DMS53 (cell line): ENCODE data around the gene CFAP65.
A peak's percentile ranks its signal among the peaks of the same experiment; 100 is the strongest.

ENCODE experiments used
- DNase-seq: peaks from one replicate; lab custom pipeline; 2025; lab: John Stamatoyannopoulos, UW

CFAP65 gene

DNA sequence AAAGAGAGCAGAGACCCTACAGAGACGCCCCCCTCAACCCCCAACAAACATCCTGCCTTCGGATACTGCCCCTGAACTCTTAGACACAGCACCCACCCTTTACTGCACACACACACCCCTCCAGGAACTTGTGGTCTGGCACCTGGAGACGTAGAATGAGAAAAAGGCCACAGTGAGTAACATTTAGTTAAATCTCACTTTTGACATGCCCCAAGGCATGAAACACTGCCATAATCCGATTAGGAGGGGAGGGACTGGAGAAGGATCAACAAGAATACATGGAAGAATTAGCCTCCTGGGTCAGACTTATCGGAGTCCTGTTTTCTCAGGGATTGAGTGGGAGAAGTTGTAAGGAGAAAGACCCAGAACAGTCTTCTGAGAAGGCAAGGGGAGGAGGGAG is 77.7 kb downstream of the CFAP65 start:
- no peak for DNase-seq

DNA sequence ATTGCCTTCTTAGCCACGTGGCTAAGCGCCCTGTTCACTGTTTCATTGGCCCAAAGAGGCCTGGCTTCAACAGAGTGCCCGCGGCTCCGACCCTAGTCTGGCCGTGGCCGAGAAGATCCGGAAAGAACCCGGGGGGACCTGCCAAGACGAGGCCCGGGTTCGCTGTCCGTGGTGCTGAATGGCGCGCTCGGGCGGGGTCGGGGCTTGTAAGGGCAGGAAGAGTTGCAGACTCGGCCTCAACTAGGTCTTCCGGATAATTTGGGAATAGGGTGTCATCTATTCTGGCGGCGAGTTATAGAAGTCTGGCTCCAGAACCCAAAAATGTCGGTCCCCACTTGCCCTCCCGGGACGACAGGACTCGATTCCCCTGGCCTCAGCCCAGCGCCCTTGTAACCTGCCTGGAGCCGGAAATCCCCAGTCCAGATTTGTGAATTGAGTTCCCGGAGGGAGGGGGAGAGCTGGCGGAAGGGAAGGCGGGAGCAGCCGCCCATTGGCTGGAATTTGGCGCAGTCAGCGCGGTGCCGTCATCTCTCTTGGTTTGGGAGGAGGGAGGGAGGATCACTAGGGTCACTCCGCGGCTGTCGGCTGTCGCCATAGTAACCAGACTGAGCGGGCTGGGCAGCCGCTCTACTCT is 78.3 kb downstream of the CFAP65 start:
- DNase-seq = peak; percentile 98

DNA sequence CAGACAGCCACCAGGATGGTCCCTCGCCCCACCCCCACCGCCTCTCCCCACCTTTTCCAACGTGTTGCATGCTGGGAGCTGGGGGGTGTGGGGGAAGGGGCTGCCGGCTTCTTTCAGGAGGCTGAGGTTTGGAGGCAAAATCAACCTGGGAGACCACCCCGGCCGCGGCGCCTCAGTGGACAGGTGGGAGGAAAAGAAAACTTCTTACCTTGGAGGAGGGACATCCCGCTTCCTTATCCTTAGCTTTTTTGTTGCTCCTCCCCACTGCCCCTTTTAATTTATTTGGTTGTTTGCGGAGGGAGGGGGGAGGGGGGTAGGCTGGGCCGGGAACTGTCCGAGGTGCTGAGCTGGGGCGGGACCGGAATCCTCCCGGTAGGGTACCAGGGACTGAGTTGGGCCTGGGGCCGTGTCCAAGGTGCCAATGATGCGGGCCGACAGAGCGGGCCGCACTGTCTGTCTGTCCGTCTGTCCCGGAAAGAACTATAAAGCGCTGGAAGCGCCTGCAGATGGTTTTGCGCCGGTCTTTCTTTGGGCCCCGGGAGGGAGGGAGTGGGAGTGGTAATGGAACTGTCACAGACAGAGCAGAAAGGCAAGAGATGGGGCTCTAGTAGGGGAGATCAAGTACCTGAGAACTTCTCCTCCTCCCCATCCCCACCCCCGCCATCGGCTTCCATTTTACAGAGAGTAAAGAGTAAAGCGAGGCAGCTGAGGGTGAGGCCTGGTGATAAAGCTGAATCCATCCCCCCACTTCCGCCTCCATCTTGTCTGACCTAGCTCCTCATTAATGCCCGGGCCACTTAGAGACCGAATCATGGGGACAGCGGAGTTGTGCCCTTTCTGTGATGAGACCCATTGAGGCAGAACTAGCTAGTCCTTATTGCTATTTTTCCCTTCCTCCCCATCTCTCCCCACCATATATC is 79.4 kb downstream of the CFAP65 start:
- DNase-seq = peak; percentile 82

DNA sequence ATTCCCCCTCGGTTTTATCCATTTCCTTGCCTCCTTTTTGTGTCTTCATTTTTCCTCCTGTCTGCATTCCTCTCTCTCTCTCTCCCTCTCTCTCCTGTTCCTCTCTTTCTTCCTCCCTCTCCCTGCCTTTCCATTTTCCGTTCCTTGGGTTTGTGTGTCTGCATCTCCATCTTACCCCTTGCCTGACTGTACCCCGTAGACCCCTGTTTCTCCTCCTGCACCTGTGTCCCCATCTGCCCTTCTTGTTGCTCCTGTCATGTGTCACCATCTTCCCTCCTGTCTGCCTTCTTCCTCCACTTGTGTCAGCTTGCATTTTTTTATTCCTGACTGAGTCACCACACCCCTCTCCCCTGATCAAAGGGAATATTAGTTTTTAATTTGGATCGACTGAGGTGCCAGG is 80.1 kb downstream of the CFAP65 start:
- no peak for DNase-seq

DNA sequence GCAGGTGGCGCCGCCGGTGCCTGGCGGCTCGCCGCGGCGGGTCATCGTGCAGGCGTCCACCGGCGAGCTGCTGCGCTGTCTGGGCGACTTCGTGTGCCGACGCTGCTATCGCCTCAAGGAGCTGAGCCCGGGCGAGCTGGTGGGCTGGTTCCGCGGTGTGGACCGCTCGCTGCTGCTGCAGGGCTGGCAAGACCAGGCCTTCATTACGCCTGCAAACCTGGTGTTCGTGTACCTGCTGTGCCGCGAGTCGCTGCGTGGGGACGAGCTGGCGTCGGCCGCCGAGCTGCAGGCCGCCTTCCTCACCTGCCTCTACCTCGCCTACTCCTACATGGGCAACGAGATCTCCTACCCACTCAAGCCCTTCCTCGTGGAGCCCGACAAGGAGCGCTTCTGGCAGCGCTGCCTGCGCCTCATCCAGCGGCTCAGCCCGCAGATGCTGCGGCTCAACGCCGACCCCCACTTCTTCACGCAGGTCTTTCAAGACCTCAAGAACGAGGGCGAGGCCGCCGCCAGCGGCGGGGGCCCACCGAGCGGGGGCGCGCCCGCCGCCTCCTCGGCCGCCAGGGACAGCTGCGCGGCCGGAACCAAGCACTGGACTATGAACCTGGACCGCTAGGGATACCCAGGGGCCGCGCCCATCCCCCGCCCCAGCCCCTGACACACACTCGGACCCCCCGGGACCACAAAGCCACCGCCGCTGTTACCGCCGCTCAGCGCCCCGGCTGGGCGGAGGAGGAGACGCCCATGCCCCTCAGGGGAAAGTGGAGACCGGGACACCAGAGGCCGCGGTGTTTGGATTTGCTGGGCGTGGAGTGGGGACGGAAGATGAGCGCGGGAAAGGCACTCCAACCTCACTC is 80.8 kb downstream of the CFAP65 start:
- DNase-seq = peak; percentile 74

DNA sequence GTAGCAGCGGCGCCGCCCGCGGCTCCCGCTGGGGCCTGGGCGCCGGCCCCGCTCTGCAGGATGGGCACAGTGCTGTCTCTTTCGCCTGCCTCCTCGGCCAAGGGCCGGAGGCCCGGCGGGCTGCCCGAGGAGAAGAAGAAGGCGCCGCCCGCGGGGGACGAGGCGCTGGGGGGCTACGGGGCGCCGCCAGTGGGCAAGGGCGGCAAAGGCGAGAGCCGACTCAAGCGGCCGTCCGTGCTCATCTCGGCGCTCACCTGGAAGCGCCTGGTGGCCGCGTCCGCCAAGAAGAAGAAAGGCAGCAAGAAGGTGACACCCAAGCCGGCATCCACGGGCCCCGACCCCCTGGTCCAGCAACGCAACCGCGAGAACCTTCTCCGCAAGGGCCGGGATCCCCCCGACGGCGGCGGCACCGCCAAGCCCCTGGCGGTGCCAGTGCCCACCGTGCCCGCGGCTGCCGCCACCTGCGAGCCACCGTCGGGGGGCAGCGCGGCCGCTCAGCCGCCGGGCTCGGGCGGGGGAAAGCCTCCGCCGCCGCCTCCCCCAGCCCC is 81.5 kb downstream of the CFAP65 start:
- DNase-seq = peak; percentile 65

DNA sequence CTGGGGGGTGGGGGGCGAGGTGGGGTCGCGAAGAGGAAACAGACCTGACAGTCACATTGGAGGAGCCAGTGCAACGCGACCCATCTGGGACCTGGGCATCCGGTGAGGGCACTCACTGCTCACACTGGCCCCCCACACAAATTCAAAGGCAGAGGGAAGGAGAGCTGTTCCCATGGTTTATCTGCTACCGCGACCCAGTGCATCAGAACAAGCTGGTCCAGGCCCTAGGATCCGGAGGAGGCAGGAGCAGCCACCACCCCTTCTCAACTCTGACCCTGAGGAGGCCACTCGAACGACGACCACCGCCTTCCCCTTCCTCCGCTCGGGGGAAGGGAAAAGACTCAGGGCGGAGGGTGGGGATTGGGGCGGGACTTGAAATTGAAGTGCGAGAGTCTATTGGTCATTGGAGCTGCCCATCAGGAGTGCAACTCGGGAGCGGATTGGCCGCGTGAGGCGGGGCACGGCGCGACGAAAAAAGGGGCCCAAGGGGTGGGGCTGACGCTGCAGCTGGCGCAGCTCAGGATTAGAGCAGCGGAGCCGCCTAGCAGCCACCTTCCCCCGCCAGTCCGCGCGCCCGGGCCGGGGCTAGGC is 82.1 kb downstream of the CFAP65 start, which contains the start of gene CDK5R2:
Gene CDK5R2 (plus strand): TSS at position 526 of the 591 bp plus-strand sequence. CDS start 155 bp downstream, outside the sequence.
- DNase-seq = peak; percentile 93

DNA sequence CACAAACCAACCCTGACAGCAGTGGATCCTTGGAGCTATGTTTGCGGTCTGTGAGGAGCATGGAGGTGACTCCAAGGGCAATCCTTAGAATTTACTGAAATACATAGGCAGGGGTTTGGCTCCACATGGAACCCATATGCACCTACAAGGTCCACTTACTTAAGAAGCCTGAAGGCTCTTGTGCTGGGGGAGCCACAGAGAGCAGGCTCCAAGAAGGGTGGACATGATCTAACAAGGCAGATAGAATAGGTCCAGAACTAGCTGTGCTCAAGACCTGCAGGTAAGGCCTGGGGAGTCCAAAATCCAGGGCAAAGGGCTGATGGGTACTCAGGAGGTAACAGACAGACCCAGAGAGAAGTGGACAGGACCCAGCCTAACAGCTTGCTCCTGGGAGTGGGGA is 83.0 kb downstream of the CFAP65 start:
- no peak for DNase-seq

DNA sequence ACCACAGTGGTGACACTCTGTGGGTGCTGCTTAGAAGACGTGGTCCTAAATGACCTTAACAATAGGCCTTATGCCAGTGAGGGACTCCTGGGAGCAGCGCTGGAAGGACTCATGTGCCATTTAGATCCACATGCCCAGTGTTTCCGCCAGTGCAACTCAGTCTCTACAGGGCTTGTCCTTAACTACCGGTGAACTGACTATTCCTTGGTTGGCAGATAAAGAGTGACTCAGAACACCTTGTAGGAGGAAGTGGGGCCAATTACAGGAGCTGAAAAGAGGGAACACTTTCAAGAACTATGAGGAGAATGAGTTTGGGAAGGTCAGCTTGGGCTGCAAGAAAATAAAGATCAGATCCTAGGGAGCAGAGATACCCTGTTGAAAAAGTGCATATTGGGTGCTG is 83.6 kb downstream of the CFAP65 start:
- DNase-seq = no peak

DNA sequence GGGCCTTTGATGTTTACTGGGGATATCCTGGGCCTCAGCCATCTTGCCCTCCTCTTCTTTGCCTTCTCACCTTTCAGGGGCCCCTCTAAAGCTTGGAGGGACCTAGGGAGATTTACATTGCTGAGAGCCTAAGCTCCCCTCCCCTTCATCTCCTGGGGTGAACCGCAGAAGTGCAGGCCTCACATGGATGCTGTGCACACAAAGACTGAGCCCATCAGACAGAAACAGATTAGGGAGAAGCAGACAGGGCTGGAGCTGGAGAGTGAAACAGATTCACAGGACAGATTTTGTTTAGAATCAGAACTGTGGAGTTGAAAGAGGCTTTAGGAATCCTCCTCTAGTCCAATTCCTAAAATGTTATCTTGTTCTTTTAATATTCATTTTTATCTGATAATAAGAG is 85.3 kb downstream of the CFAP65 start:
- DNase-seq = no peak

DNA sequence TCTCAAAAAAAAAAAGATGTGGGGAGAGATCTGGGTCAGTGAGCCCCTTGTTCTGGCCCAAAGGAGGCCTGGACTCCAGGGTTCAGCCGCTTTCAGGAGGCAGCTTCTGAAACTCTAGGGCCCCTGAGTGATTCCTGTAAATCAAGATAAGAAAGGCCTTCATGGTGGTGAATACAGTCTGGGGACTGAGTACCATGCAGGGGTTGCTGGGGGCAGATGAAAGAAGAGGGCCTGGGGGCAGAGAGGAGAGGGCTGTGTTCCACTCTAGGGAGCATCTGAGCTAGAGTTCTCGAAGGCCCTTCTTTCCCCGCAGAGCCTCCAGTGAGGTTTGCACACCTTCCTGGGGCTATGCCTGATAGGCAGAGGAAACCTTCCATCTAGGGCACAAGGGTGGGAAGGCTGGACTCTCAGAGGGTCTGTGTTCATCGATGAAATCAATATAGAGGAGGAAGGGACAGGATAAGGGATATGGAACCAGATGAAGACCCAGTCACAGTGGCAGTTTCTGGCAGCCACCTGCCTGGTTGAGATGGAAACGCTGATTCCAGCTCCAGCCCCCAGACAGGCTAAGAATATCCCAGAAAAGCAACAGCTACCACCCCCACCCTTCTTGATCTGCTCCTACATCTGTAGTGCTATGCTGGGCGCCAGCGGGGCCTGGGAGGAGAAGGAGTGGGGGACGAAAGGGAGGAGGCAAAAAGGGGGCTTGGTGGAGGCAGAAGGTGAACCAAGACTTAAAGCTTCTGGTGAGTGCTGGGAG is 86.6 kb downstream of the CFAP65 start:
- DNase-seq = no peak

DNA sequence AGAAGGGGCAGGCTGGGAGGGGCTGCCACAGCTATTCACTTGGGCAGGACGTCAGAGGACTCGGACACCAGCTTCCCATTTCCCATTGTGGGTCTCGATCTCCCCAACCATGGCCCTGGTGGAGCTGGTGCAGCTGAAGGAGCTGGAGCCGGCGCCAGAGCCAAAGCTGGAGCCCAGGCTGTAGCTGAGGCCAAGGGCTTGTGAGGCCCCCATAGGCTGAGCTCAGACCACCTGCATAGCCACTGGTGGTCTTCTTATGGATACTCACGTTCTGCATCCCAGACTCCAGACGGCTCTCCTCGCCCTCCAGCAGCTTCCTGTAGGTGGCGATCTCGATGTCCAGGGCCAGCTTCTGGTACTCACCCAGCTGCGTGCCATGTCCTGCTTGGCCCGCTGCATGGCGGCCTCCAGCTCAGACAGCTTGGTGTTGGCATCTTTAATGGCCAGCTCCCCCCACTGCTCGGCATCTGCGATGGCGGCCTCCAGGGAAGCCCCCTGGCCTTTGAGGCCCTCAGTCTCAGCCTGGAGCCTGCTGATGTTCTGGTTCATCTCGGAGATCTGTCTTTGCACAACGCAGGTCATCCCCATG is 87.9 kb downstream of the CFAP65 start:
- DNase-seq = no peak
